Measurements from ENCODE around the gene APC2.

The APC2 gene

GRCh38 chr19:1447504-1447903 is 2.4 kb upstream of the APC2 start:
- no peak for DNase-seq

- DNase-seq: no peak
Measured at GRCh38 chr19:1447944-1448343, 2.0 kb upstream of the APC2 start.

- no peak for DNase-seq
Measured at GRCh38 chr19:1450735-1451731, 1.1 kb downstream of the APC2 start.

DNA sequence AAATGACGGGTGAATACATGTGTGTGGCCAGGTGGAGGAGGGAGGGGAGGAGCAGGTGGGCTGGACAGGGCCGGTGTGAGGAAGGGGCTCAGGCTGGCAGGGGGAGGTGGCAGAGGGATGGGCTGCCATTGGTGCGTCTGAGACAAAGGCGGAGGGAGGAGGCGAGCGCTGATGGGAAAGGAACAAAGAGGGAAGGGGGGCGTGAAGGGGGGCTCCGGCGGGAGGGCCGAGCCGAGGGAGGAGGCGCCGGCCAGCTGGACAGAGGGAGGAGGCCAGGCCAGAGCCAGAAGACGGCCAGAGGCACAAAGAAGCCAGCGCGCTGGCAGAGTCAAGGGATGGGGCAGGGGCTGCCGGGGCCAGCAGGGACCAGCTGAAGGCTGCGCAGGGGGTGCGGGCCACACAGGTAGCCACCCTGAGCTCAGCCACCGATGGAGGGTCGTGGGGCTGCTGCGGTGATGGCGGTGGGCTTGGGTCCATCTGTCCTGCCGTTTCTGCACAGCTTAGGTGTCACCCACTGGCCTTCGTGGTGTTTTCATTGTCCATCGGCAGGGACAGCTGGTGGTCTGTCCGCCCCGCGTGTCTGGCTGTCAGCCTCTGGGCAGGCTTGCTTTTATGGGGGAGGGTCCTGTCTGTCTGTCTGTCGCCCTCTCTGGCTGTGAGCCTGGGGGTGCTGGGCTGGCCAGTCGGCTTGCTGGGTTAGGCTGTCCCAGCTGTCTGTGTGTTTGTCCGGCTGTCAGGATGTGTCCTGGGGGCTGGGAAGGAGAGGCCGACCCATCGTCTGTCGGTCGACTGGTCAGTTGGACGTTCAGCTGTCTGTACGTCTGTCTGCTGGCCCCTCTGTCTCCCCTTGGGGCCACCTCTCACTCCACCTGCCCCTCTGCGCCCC is 2.2 kb downstream of the APC2 start:
- DNase-seq: no peak

DNA sequence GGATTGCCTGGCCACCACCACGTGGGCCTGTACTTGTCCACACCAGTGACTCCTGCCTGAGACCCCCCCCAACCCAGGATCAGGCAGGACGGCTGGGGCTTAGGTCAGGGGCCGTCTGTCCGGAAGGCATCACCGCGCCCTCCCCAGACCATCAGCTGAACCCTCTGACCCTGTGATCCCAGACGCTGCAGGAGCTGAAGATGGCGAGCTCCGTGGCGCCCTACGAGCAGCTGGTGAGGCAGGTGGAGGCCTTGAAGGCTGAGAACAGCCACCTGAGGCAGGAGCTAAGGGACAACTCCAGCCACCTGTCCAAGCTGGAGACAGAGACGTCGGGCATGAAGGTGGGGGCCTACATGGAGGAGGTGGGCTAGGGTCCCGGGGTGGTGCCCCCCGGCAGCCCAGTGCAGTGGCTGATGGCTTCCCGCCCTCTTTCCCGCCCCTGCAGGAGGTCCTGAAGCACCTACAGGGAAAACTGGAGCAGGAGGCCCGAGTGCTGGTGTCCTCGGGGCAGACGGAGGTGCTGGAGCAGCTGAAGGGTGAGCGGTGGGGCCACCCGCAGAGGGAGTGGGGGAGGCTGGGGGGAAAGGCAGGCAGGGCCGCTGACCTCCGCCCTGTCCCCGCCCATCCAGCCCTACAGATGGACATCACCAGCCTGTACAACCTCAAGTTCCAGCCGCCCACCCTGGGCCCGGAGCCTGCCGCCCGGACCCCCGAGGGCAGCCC is 3.0 kb downstream of the APC2 start:
- DNase-seq: no peak

DNA sequence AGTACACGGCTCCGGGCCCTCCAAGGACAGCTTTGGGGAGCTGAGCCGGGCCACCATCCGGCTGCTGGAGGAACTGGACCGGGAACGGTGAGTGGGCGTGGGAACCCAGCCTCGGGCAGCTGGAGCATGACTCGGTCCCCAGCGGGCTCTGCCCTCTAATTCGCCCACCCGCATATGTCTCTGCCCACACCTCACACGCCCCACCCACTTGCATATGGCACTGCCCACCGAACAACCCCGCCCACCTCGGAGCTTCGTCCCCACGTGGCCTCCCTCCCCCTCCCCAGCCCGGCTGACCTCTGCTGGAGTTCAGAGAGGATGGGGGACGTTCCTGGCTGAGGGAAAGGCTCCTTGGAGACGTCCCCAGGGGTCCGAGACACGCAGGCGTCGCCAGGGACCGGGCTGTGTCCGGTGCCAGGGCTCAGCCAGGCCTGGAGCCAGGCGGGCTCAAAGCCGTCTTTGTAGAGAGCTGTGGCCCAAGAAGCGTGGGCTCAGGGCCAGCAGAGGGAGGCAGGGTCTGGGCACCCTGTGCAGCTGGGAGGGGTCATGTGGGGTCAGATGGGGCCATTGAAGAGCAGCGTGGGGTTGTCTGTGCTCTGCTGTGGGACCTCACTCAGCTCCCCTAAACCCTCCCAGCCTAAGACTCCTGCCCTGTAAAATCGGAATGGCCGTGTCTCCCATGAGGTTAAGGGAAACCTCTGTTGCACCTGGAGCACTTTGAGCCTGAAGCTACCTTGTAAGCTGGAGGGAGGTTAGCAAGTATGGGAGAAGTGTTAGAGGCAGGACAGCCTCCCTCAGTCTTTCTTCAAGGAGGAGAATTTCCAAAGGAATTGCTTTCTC is 3.8 kb downstream of the APC2 start:
- peak; percentile 61 for DNase-seq

DNA sequence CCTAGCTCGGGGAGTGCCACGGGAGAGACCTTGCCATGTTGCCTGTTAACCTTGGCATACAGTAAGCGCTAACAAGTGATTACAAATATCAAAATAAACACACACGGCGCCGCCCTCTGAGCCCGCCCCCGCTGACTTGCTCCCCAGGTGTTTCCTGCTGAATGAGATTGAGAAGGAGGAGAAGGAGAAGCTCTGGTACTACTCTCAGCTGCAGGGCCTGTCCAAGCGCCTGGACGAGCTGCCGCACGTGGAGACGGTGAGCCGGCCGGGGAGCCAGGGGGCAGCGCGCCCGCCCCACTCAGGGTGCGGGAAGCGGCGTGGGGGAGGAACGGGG is 5.0 kb downstream of the APC2 start:
- DNase-seq: no peak

- peak; percentile 91 for DNase-seq
Measured at GRCh38 chr19:1455336-1456120, 5.6 kb downstream of the APC2 start.

DNA sequence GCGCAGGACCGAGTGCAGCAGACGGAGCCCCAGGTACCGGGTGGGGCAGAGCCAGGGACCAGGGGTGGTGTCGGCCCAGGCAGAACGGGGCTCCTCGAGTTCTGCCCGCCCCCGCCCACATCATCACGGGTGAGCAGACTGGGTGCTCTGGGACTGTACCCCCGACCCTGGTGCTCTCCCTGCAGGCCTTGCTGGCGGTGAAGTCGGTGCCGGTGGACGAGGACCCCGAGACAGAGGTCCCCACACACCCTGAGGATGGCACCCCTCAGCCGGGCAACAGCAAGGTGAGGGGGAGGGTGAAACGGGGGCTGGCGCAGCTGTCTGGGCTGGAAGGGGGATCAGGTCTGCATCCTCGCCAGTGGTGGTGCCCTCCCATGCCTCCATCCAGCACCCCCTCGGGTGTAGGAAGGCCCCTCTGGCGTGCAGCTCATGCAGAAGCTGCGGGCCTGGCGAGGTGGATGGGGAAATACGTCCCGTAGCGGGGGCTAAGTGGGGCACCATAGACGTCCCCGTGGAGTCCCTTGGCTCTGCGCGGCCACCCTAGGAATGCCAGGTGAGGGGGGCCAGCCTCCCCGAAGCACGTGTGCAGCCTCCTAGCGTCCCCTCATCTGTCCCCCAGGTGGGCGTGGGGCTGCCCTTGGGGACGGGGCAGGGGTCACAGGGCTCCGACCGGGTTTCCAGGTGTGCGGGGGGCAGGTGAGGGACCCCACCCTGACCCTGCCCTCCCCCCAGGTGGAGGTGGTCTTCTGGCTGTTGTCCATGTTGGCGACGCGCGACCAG is 6.4 kb downstream of the APC2 start:
- DNase-seq: no peak

- DNase-seq: no peak
Measured at GRCh38 chr19:1457031-1457739, 7.3 kb downstream of the APC2 start.

DNA sequence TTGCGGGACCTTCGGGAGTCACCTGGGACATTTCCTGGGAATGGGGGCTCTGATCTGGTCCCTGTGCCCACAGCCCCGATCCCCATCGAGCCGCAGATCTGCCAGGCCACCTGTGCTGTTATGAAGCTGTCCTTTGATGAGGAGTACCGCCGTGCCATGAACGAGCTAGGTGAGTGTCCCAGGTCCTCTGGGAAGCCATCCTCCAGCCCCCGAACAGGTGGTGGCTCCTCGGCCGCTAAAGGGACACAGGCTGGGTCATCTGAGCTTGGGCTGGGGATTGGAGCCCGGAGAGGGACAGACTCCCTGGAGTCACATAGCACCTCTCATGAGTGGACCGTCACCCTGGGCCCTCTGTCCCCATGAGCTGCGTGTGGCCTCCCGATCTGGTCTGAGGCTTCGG is 8.0 kb downstream of the APC2 start:
- no peak for DNase-seq

DNA sequence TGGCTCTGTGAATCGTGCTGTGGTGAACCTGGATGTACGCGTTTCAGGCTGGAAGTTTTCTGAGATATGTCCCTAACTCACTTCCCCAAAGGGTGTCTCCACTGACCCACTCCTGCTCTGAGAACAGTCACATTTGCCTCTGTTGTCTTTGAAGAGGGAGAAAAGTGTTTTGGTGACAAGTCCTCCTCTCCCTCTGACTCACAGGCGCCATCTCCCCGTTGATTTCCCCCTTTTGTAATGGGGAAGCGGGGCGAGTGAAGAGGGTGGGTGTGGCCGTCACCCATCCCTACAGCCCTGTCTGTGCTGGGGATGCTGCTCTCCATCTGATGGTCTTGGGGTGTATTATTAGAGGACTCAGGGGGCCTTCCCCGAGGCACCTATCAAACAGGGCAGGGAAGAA is 9.6 kb downstream of the APC2 start:
- DNase-seq: no peak

GRCh38 chr19:1460033-1460995 is 10.4 kb downstream of the APC2 start:
- DNase-seq: no peak

DNA sequence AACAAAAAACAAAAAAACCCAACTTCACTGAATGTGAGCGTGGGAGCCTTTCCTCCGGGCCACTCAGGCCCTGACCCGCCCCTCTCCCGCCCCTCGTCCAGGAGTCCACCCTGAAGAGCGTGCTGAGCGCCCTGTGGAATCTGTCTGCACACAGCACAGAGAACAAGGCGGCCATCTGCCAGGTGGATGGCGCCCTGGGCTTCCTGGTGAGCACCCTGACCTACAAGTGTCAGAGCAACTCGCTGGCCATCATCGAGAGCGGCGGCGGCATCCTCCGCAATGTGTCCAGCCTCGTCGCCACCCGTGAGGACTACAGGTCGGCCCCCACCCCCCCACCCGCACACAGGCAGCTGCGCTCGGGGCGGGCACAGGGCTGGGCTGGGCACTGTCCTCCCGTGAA is 11.9 kb downstream of the APC2 start:
- no peak for DNase-seq

GRCh38 chr19:1465191-1466016 is 15.5 kb downstream of the APC2 start:
- no peak for DNase-seq

- DNase-seq: no peak
Measured at GRCh38 chr19:1466018-1466460, 16.1 kb downstream of the APC2 start.

- DNase-seq: no peak
Measured at GRCh38 chr19:1466461-1467214, 16.7 kb downstream of the APC2 start.
